Measurements from ENCODE around the gene SGSH.

DNA sequence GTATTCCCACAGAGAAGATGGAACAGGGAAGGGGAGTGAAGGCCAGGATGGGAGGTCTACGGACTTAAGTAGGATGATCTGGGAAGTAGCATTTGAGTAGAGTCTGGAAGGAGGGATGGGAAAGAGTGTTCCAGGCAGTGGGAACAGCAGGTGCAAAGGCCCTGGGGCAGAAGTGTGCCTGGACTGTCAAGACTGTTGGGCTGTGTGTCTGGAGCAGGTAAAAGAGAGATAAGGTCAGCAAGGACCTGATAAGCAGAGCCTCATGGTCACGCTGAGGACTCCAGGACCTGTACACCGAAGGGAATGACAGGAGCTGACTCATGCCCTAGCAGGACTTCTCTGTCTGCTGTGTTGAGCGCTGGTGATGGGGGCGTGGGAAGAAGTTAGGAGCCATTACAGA is 51.0 kb downstream of the SGSH start:
- TF ChIP-seq, protein P1, sequence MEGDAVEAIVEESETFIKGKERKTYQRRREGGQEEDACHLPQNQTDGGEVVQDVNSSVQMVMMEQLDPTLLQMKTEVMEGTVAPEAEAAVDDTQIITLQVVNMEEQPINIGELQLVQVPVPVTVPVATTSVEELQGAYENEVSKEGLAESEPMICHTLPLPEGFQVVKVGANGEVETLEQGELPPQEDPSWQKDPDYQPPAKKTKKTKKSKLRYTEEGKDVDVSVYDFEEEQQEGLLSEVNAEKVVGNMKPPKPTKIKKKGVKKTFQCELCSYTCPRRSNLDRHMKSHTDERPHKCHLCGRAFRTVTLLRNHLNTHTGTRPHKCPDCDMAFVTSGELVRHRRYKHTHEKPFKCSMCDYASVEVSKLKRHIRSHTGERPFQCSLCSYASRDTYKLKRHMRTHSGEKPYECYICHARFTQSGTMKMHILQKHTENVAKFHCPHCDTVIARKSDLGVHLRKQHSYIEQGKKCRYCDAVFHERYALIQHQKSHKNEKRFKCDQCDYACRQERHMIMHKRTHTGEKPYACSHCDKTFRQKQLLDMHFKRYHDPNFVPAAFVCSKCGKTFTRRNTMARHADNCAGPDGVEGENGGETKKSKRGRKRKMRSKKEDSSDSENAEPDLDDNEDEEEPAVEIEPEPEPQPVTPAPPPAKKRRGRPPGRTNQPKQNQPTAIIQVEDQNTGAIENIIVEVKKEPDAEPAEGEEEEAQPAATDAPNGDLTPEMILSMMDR (conservative IDR thresholded peaks at IDR 0.05; ENCODE audit: low read length) = no peak
- no peak for TF ChIP-seq EZH2phosphoT487 (IDR thresholded peaks at IDR 0.05; ENCODE audit: borderline replicate concordance)
